Activated T-cell treated with anti-CD3 and anti-CD28 coated beads, Interleukin-2, amount 50 U/mL, for 4 hours (primary cell): Measurements from ENCODE around the gene SPIB. TPM values are rescaled to one million over a fixed set of nuclear protein-coding genes. Genes with fewer than 3 reads are reported as not detected.

Source experiments
- ATAC-seq, 2 donors: fragments of 200-7000 bp; cut with Tn5 transposase; one replicate each; pipeline ENCODE4 v1.10.0; 2021
- DNase-seq: peaks from one replicate; pipeline ENCODE4 v3.0.0-alpha.2; 2020
- H3K27me3 Mint-ChIP-seq: one replicate; pipeline ENCODE4 v1.8.0; 2021; ENCODE audit warnings: low read depth, mixed read lengths
- H3K36me3 Mint-ChIP-seq: one replicate; pipeline ENCODE4 v1.8.0; 2022; ENCODE audit warnings: mixed read lengths; ENCODE audit not compliant: insufficient read depth
- H3K4me1 Mint-ChIP-seq: one replicate; pipeline ENCODE4 v1.8.0; 2021; ENCODE audit warnings: low read depth, mixed read lengths
- H3K4me3 Mint-ChIP-seq: one replicate; pipeline ENCODE4 v1.8.0; 2021; ENCODE audit warnings: mild to moderate bottlenecking, moderate library complexity, mixed read lengths
- H3K9me3 Mint-ChIP-seq: one replicate; pipeline ENCODE4 v1.8.0; 2021; ENCODE audit warnings: mixed read lengths
- total RNA-seq, 3 donors: library from RNA; stranded (reverse); gene quantifications; one replicate each; pipeline ENCODE4 v1.2.1, GENCODE V29; 2021

SPIB gene
- total RNA-seq, 3 donors from 2014 or later: 1.9 to 6.7 (median 2.1) TPM

GRCh38 chr19:50402544-50403301 lies 16.0 kb upstream of the SPIB start:
- no peak for ATAC-seq
- no peaks in the 10 kb centered on the region for H3K9me3 Mint-ChIP-seq
- H3K4me1 Mint-ChIP-seq: no peaks in the 10 kb centered on the region
- DNase-seq: no peak
- H3K27me3 Mint-ChIP-seq: no peaks in the 10 kb centered on the region
- H3K36me3 Mint-ChIP-seq: peaks cover 8% of the 10 kb centered on the region
- H3K4me3 Mint-ChIP-seq: no peak overlapping the region

DNA sequence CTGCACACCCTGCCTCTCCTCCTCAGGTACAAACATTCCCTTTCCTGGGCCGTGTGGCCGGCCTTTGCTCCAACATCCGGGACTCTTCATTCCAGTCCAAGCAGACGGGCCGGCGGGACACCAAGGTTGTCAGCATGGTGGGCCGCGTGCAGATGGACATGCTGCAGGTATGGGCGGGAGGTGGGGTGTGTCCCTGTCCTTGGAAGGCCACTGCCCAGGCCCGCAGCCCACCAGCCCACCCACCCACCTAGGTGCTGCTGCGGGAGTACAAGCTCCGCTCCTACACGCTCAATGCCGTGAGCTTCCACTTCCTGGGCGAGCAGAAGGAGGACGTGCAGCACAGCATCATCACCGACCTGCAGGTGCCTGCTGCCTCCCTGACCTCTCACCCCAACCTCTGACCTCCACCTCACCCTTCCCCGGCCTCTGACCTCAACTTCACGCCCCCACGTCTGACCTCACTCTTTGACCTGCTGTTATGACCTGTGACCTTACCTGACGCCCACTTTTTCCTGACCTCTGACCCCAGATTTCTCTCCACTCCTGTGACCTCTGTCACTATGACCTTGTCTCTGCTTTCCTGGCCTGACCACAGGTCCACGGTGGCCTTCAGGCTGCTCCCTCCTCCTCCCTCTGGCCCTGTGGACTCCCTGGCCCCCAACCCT lies 12.4 kb upstream of the SPIB start:
- no peak for ATAC-seq
- Mint-ChIP-seq H3K27me3 (no peaks in the 10 kb centered on the region), H3K4me3 (no peak overlapping the region), H3K36me3 (peaks cover 7% of the 10 kb centered on the region), H3K4me1 (no peaks in the 10 kb centered on the region), H3K9me3 (no peaks in the 10 kb centered on the region)
- no peak for DNase-seq

GRCh38 chr19:50406829-50407228 lies 11.9 kb upstream of the SPIB start:
- Mint-ChIP-seq H3K27me3 (no peaks in the 10 kb centered on the region), H3K4me3 (no peak overlapping the region), H3K36me3 (peaks cover 7% of the 10 kb centered on the region), H3K9me3 (no peaks in the 10 kb centered on the region), H3K4me1 (no peaks in the 10 kb centered on the region)
- DNase-seq: no peak
- ATAC-seq: no peak

DNA sequence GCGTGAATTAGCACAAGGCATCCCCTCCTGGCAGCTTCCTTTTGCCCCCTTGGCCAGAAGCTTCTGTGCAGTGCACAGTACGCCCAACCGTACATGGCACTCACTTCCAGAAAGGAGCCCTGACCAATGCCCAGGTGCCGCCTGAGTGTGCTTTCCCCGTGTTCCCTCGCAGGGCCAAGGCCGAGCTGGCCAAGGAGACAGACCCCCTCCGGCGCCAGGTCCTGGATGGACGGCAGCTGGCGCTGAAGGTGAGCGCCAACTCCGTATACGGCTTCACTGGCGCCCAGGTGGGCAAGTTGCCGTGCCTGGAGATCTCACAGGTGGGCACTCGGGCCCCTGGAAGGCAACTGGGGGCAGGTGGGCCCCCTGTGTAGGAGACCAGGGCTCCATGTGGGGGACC lies 9.4 kb upstream of the SPIB start:
- H3K4me1 Mint-ChIP-seq: no peaks in the 10 kb centered on the region
- H3K36me3 Mint-ChIP-seq: peaks cover 6% of the 10 kb centered on the region
- H3K4me3 Mint-ChIP-seq: no peak overlapping the region

GRCh38 chr19:50410109-50410508 lies 8.6 kb upstream of the SPIB start:
- ATAC-seq: no peak
- Mint-ChIP-seq H3K27me3 (no peaks in the 10 kb centered on the region), H3K9me3 (no peaks in the 10 kb centered on the region), H3K36me3 (peaks cover 6% of the 10 kb centered on the region), H3K4me1 (no peaks in the 10 kb centered on the region), H3K4me3 (no peak overlapping the region)
- DNase-seq: no peak

More for the DNA sequence above, 9.4 kb upstream of the SPIB start:
- H3K9me3 Mint-ChIP-seq: no peaks in the 10 kb centered on the region
- no peaks in the 10 kb centered on the region for H3K27me3 Mint-ChIP-seq
- no peak for DNase-seq
- no peak for ATAC-seq

DNA sequence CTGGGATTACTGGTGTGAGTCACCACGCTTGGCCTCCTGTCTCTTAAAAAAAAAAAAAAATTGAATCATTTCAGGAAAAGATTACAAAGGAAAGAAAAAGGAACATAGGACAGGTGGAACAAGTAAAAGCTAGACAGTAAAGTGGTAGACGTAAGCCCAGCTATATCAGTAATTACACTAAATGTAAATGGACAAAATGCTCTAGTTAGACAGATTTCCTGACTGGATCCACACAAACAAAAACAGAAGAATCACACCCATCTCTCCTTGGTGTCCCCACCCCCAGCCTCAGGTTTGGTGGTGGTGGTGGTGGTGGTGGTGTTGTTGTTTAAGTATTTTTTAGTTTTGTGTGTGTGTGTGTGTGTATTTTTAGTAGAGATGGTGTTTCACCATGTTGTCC lies 6.3 kb upstream of the SPIB start:
- no peak overlapping the region for H3K4me3 Mint-ChIP-seq
- no peak for ATAC-seq

DNA sequence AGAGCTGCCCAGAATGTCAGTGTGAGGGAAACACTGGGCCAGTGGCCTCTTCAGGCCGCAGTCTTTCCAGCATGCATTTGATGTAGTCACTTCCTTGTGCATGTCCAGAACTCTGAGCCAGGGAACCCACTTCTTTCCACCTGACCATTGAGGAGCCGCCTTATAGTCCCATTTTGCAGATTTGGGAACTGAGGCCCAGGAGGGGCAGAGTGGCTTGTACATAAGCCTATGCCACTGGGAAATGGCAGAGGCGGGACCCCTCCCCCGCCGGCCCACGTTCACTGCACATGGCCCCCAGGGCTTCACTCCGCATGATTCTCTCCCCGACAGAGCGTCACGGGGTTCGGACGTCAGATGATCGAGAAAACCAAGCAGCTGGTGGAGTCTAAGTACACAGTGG lies 5.6 kb upstream of the SPIB start:
- no peak for ATAC-seq
- Mint-ChIP-seq H3K4me1 (no peaks in the 10 kb centered on the region), H3K27me3 (no peaks in the 10 kb centered on the region)

More for the DNA sequence above, 6.3 kb upstream of the SPIB start:
- H3K36me3 Mint-ChIP-seq: peaks cover 2% of the 10 kb centered on the region
- H3K27me3 Mint-ChIP-seq: no peaks in the 10 kb centered on the region
- H3K4me1 Mint-ChIP-seq: no peaks in the 10 kb centered on the region
- no peaks in the 10 kb centered on the region for H3K9me3 Mint-ChIP-seq
- no peak for DNase-seq

GRCh38 chr19:50413531-50413930 lies 5.2 kb upstream of the SPIB start:
- DNase-seq: no peak
- H3K9me3 Mint-ChIP-seq: no peaks in the 10 kb centered on the region
- H3K4me1 Mint-ChIP-seq: no peaks in the 10 kb centered on the region
- H3K27me3 Mint-ChIP-seq: peaks cover 3% of the 10 kb centered on the region
- H3K4me3 Mint-ChIP-seq: no peak overlapping the region
- peaks cover 2% of the 10 kb centered on the region for H3K36me3 Mint-ChIP-seq
- ATAC-seq: no peak

More for the DNA sequence above, 5.6 kb upstream of the SPIB start:
- Mint-ChIP-seq H3K36me3 (peaks cover 2% of the 10 kb centered on the region), H3K9me3 (no peaks in the 10 kb centered on the region), H3K4me3 (no peak overlapping the region)
- DNase-seq: no peak

DNA sequence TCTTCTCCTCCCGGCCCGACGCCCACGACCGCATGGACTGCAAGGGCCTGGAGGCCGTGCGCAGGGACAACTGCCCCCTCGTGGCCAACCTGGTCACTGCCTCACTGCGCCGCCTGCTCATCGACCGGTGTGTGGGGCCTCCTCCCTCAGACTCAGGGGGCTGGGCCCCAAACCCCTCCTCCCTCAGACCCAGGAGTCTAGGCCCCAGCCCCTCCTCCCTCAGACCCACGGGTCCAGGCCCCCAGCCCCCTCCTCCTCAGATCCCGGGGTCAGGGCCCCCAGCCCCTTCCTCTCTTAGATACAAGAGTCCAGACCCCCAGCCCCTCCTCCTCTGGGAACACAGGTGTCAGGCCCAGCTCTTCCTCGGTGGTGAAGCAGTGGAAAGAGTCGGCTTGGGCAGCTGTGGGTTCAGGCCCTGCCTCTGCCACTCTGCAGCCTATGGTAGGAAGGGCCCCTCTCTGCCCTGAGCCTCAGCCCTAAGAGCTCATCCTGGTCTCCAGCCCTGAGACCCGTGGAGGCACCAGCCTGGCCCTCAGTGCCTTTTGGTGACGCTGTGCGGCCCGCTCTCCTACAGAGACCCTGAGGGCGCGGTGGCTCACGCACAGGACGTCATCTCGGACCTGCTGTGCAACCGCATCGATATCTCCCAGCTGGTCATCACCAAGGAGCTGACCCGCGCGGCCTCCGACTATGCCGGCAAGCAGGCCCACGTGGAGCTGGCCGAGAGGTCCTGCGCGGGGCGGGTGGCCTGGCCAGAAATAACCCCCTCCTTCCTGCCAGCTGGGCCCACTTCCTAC lies 3.7 kb upstream of the SPIB start:
- DNase-seq: peak; percentile 77
- Mint-ChIP-seq H3K4me1 (peaks cover 5% of the 10 kb centered on the region), H3K9me3 (no peaks in the 10 kb centered on the region), H3K36me3 (no peaks in the 10 kb centered on the region), H3K27me3 (peaks cover 14% of the 10 kb centered on the region), H3K4me3 (no peak overlapping the region)
- ATAC-seq: peak; percentile 80 to 82

DNA sequence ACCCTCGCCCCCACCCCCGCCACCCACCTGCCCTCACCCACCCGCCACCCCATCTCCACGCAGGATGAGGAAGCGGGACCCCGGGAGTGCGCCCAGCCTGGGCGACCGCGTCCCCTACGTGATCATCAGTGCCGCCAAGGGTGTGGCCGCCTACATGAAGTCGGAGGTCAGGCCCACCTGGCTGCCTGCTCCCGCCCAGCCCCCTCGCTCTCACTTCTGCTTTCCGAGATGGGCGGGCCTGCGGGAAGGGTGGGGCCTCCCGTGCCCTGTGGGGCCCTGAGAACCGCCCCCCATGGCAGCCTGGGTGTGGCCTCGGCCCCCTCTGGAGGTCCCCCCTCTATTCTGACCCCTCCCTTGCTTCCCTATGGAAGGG lies 3.1 kb upstream of the SPIB start:
- Mint-ChIP-seq H3K4me3 (no peak overlapping the region), H3K36me3 (no peaks in the 10 kb centered on the region), H3K27me3 (peaks cover 20% of the 10 kb centered on the region), H3K4me1 (peaks cover 5% of the 10 kb centered on the region), H3K9me3 (no peaks in the 10 kb centered on the region)
- ATAC-seq: no peak
- no peak for DNase-seq

DNA sequence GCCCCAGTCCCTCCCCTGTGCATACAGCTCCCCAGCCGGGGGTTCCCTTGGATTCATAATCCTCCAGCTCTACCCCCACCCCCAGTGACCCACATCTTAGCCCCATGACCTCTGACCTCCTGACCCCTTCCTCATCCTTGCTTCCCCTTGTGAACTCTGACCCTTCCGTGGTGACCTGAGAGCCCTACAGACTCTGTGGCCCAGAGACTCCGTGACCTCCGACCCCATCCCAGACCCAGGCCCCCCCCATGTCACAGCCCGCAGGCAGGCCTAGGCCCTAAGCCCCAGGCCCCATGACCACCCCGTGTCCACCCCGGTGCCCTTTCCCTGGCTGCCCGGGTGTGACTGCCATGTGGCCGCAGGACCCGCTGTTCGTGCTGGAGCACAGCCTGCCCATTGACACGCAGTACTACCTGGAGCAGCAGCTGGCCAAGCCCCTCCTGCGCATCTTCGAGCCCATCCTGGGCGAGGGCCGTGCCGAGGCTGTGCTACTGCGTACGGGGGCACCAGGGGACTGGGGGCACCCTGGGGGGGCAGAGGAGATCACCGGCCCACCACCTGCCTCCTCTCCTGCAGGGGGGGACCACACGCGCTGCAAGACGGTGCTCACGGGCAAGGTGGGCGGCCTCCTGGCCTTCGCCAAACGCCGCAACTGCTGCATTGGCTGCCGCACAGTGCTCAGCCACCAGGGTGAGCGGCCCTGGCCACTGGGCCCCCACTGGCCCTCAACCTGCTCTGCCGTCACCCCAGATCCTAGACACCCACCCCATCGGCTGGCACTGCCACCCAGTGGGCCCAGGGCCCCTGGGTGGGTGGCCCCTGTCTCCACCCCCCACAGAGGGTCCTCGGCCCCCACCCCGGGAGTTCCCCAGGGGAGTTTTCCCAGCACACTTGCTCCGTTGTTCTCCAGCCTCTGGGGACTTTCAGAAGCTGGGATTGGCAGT lies 2.4 kb upstream of the SPIB start:
- no peak overlapping the region for H3K4me3 Mint-ChIP-seq
- DNase-seq (no peak), ATAC-seq (no peak)
- no peaks in the 10 kb centered on the region for H3K9me3 Mint-ChIP-seq
- peaks cover 26% of the 10 kb centered on the region for H3K27me3 Mint-ChIP-seq
- H3K36me3 Mint-ChIP-seq: no peaks in the 10 kb centered on the region
- peaks cover 5% of the 10 kb centered on the region for H3K4me1 Mint-ChIP-seq

- Mint-ChIP-seq H3K27me3 (peaks cover 35% of the 10 kb centered on the region), H3K4me3 (no peak overlapping the region), H3K4me1 (peaks cover 7% of the 10 kb centered on the region), H3K9me3 (no peaks in the 10 kb centered on the region), H3K36me3 (no peaks in the 10 kb centered on the region)
- ATAC-seq (no peak), DNase-seq (no peak)
These were observed 1.3 kb upstream of the SPIB start for GRCh38 chr19:50417111-50418081.

DNA sequence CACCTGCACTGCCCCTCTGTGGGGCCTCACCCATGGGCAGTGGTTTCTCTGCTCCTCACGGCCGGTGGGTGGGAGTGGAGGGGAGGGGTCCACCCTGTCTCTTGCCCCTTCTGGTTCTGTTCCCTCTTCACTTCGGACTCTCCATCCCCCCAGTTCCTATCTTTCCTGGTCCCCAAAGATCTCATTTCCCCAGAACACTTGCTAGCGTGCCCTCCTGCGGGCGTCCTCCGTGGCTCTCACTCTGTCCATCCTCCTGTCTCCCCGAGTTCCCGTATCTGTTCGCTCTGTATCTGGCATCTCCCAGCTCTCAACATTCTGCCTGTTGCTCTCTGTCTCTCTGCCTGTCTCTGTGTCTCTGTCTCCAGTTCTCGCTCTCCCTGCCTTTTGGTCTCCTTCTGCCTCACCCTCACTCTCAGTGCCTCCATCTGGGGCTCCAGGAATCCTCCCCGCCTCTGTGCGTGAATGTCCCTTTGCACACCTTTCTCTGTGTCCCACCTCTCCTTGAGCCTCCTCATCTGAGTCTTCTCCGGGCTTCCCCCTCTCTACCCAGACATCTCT lies 363 bp downstream of the SPIB start:
- DNase-seq (no peak), ATAC-seq (no peak)
- Mint-ChIP-seq H3K27me3 (peaks cover 38% of the 10 kb centered on the region), H3K36me3 (no peaks in the 10 kb centered on the region), H3K9me3 (no peaks in the 10 kb centered on the region), H3K4me3 (peak overlapping the region; percentile 56), H3K4me1 (peaks cover 7% of the 10 kb centered on the region)
